Progenitor cell of endocrine pancreas (in vitro differentiated cells): ENCODE measurements around the gene ERC1. TPM values are rescaled to one million over a fixed set of nuclear protein-coding genes. Genes with fewer than 3 reads are reported as not detected.
A peak's percentile ranks its signal among the peaks of the same experiment; 100 is the strongest.

Source experiments
- DNase-seq: peaks from one replicate; pipeline ENCODE4 v3.0.0; 2021; ENCODE audit warnings: low spot score; ENCODE audit not compliant: unreplicated experiment
- H3K27ac Mint-ChIP-seq: 2 replicates; pipeline ENCODE4 v1.8.0; 2021; ENCODE audit warnings: mild to moderate bottlenecking, moderate library complexity, mixed read lengths
- H3K27me3 Mint-ChIP-seq: 2 replicates; pipeline ENCODE4 v1.8.0; 2021; ENCODE audit warnings: mixed read lengths
- H3K36me3 Mint-ChIP-seq: 2 replicates; pipeline ENCODE4 v1.8.0; 2022; ENCODE audit warnings: mixed read lengths; ENCODE audit not compliant: insufficient read depth
- H3K4me1 Mint-ChIP-seq: 2 replicates; pipeline ENCODE4 v1.8.0; 2021; ENCODE audit warnings: low read depth, mixed read lengths
- H3K4me3 Mint-ChIP-seq: 2 replicates; pipeline ENCODE4 v1.8.0; 2021; ENCODE audit warnings: low read depth, mild to moderate bottlenecking, moderate library complexity, mixed read lengths
- H3K9me3 Mint-ChIP-seq: 2 replicates; pipeline ENCODE4 v1.8.0; 2021; ENCODE audit warnings: low read depth, mixed read lengths
- total RNA-seq: library from RNA; stranded (reverse); gene quantifications from 2 replicates; pipeline ENCODE4 v1.2.1, GENCODE V29; 2021
- TF ChIP-seq, protein P1 (sequence below): fragments of 200-600 bp; sonication (generic); IDR thresholded peaks from one replicate; pipeline ENCODE4 v1.5.0; 2021; ENCODE audit warnings: antibody characterized with exemption, mild to moderate bottlenecking; ENCODE audit not compliant: unreplicated experiment

The ERC1 gene
- total RNA-seq, 1 donor from 2014 or later = 146 TPM

GRCh38 chr12:1058423-1058822 is 67.4 kb downstream of the ERC1 start:
- Mint-ChIP-seq H3K9me3 (peaks cover 38% of the 10 kb centered on the region), H3K27me3 (no peaks in the 10 kb centered on the region), H3K4me3 (no peak overlapping the region), H3K36me3 (peaks cover 43% of the 10 kb centered on the region), H3K4me1 (peaks cover 34% of the 10 kb centered on the region), H3K27ac (no peak overlapping the region)
- TF ChIP-seq, protein P1, sequence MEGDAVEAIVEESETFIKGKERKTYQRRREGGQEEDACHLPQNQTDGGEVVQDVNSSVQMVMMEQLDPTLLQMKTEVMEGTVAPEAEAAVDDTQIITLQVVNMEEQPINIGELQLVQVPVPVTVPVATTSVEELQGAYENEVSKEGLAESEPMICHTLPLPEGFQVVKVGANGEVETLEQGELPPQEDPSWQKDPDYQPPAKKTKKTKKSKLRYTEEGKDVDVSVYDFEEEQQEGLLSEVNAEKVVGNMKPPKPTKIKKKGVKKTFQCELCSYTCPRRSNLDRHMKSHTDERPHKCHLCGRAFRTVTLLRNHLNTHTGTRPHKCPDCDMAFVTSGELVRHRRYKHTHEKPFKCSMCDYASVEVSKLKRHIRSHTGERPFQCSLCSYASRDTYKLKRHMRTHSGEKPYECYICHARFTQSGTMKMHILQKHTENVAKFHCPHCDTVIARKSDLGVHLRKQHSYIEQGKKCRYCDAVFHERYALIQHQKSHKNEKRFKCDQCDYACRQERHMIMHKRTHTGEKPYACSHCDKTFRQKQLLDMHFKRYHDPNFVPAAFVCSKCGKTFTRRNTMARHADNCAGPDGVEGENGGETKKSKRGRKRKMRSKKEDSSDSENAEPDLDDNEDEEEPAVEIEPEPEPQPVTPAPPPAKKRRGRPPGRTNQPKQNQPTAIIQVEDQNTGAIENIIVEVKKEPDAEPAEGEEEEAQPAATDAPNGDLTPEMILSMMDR = no peak
- no peak for DNase-seq

GRCh38 chr12:1059162-1059561 is 68.1 kb downstream of the ERC1 start:
- H3K9me3 Mint-ChIP-seq = peaks cover 44% of the 10 kb centered on the region
- DNase-seq = no peak
- H3K4me3 Mint-ChIP-seq = no peak overlapping the region
- TF ChIP-seq, protein P1 = no peak
- no peaks in the 10 kb centered on the region for H3K27me3 Mint-ChIP-seq
- H3K27ac Mint-ChIP-seq = peak overlapping the region; percentile 85
- H3K4me1 Mint-ChIP-seq = peaks cover 26% of the 10 kb centered on the region
- peaks cover 50% of the 10 kb centered on the region for H3K36me3 Mint-ChIP-seq

- Mint-ChIP-seq H3K4me1 (peaks cover 9% of the 10 kb centered on the region), H3K27ac (no peak overlapping the region), H3K27me3 (no peaks in the 10 kb centered on the region), H3K36me3 (peaks cover 53% of the 10 kb centered on the region), H3K9me3 (peaks cover 50% of the 10 kb centered on the region), H3K4me3 (no peak overlapping the region)
- TF ChIP-seq, protein P1 = no peak
- DNase-seq = no peak
These were observed 72.8 kb downstream of the ERC1 start for GRCh38 chr12:1063852-1064251.

DNA sequence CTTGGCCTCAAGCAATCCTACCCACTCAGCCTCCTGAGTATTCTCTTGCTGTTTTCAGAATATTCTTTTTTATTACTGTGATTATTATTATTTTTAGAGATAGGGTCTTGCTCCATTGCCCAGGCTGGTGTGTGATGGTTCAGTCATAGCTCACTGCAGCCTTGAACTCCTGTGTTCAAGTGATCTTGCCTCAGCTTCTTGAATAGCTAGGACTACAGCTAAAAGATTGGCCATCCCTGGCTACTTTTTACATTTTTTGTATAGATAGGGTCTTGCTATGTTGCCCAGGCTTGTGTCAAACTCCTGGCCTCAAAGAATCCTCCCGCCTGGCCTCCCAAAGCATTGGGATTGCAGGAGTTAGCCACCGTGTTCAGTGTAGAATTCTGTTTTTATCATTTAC is 73.3 kb downstream of the ERC1 start:
- H3K4me3 Mint-ChIP-seq = no peak overlapping the region
- no peak for DNase-seq
- peaks cover 45% of the 10 kb centered on the region for H3K9me3 Mint-ChIP-seq
- peaks cover 13% of the 10 kb centered on the region for H3K4me1 Mint-ChIP-seq
- no peak overlapping the region for H3K27ac Mint-ChIP-seq
- peaks cover 49% of the 10 kb centered on the region for H3K36me3 Mint-ChIP-seq
- no peaks in the 10 kb centered on the region for H3K27me3 Mint-ChIP-seq
- TF ChIP-seq, protein P1 = no peak

GRCh38 chr12:1065629-1066028 is 74.6 kb downstream of the ERC1 start:
- DNase-seq = no peak
- Mint-ChIP-seq H3K27me3 (no peaks in the 10 kb centered on the region), H3K4me1 (peaks cover 13% of the 10 kb centered on the region), H3K4me3 (no peak overlapping the region), H3K9me3 (peaks cover 38% of the 10 kb centered on the region), H3K27ac (no peak overlapping the region), H3K36me3 (peaks cover 39% of the 10 kb centered on the region)
- TF ChIP-seq, protein P1 = no peak
